Upper lobe of left lung (tissue), 6 donors: ENCODE data around the gene PPM1F. TPM values are rescaled to one million over a fixed set of nuclear protein-coding genes. Genes with fewer than 3 reads are reported as not detected.
A peak's percentile ranks its signal among the peaks of the same experiment; 100 is the strongest.

Experiments
- ATAC-seq, 2 donors: fragments of 200-7000 bp; cut with Tn5 transposase; one replicate each; pipeline ENCODE4 v1.9.1; 2022; ENCODE audit warnings: mild to moderate bottlenecking in 2 of 2, moderate library complexity in 2 of 2; ENCODE audit not compliant: low FRiP score in 2 of 2
- DNase-seq, 2 donors: peaks; one replicate each; pipeline ENCODE4 v3.0.0-alpha.2; 2019 to 2020
- H3K27ac ChIP-seq, 4 donors: fragments of 200-600 bp; sonication (generic); one replicate each; pipeline ENCODE4 v1.5.1; 2016 to 2019
- H3K27me3 ChIP-seq, 4 donors: fragments of 200-600 bp; sonication (generic); one replicate each; pipeline ENCODE4 v1.5.1; 2017 to 2019
- H3K36me3 ChIP-seq, 4 donors: fragments of 200-600 bp; sonication (generic); one replicate each; pipeline ENCODE4 v1.5.1; 2016 to 2019
- H3K4me1 ChIP-seq, 4 donors: fragments of 200-600 bp; sonication (generic); one replicate each; pipeline ENCODE4 v1.5.1; 2018 to 2019
- H3K4me3 ChIP-seq, 4 donors: fragments of 200-600 bp; sonication (generic); one replicate each; pipeline ENCODE4 v1.5.1; 2017 to 2019; ENCODE audit warnings: mild to moderate bottlenecking in 2 of 4, moderate library complexity in 1 of 4
- H3K9me3 ChIP-seq, 4 donors: fragments of 200-600 bp; sonication (generic); one replicate each; pipeline ENCODE4 v1.5.1; 2018 to 2019
- EP300 ChIP-seq, 4 donors: sonication (generic); formaldehyde crosslinking; IDR thresholded peaks; one replicate each; pipeline ENCODE4 v1.5.1; 2017; ENCODE audit warnings: antibody characterized with exemption in 4 of 4, control low read depth in 2 of 4
- POLR2A ChIP-seq, 4 donors: fragments of 450-650 bp; IDR thresholded peaks; one replicate each; pipeline ENCODE4 v1.5.1; 2016 to 2017; ENCODE audit warnings: antibody characterized with exemption in 4 of 4, mild to moderate bottlenecking in 2 of 4
- POLR2AphosphoS5 ChIP-seq, 2 donors: sonication (generic); formaldehyde crosslinking; IDR thresholded peaks; one replicate each; pipeline ENCODE4 v1.5.1; 2017; ENCODE audit warnings: antibody characterized with exemption in 2 of 2
- WGBS, 2 donors: methylation state at CpG; one replicate each; pipeline ENCODE4 v1.1.5; 2017 to 2018; 5-methylcytosine and 5-hydroxymethylcytosine counted together
- total RNA-seq, 6 donors: library from RNA; depleted of rRNA in 4 of 6; stranded (reverse); fragments of >200 nt in 4 of 6; gene quantifications; one replicate each; pipeline versions ENCODE4 v1.1.0 to v1.2.1, GENCODE V29; 2016 to 2021
- TF ChIP-seq, protein P1 (sequence below), 6 experiments: fragments of 450-650 bp in 4 of 6; fragments of 200-600 bp in 2 of 6; sonication (generic) in 2 of 6; IDR thresholded peaks; one replicate each; pipeline ENCODE4 v1.5.1; 2016 to 2019; ENCODE audit warnings: antibody characterized with exemption in 6 of 6
- donor health status: DM: no; HTN: no; CAD: no; lungs with moderate emphysema.
- donor health status: DM: no; HTN: yes; CAD: no; lungs with severe emphysema.

PPM1F gene
- total RNA-seq, 6 donors from 2014 or later: 21.0 to 85.3 (median 33.2) TPM

- peaks cover 5 to 51% (median 24%) of the 10 kb centered on the region in 4 donors for H3K36me3 ChIP-seq
- ATAC-seq (peak; percentile 2 to 25), DNase-seq (peak in 1 of 2 donors; percentile 85)
- 45 to 57% methylated on average over 15 of the region's 15 CpGs for whole genome bisulfite sequencing, 2 donors
- peak overlapping the region; percentile 93 to 98 (median 96) for H3K27ac ChIP-seq
- TF ChIP-seq EP300 (IDR thresholded peaks at IDR 0.05) (no peak), POLR2AphosphoS5 (IDR thresholded peaks at IDR 0.05) (peak; percentile 16 to 38)
- TF ChIP-seq, protein P1, sequence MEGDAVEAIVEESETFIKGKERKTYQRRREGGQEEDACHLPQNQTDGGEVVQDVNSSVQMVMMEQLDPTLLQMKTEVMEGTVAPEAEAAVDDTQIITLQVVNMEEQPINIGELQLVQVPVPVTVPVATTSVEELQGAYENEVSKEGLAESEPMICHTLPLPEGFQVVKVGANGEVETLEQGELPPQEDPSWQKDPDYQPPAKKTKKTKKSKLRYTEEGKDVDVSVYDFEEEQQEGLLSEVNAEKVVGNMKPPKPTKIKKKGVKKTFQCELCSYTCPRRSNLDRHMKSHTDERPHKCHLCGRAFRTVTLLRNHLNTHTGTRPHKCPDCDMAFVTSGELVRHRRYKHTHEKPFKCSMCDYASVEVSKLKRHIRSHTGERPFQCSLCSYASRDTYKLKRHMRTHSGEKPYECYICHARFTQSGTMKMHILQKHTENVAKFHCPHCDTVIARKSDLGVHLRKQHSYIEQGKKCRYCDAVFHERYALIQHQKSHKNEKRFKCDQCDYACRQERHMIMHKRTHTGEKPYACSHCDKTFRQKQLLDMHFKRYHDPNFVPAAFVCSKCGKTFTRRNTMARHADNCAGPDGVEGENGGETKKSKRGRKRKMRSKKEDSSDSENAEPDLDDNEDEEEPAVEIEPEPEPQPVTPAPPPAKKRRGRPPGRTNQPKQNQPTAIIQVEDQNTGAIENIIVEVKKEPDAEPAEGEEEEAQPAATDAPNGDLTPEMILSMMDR (IDR thresholded peaks at IDR 0.05): no peak
- H3K4me1 ChIP-seq: peaks cover 51 to 59% (median 56%) of the 10 kb centered on the region in 4 donors
- H3K27me3 ChIP-seq: no peaks in the 10 kb centered on the region
- H3K4me3 ChIP-seq: no peak overlapping the region
- no peaks in the 10 kb centered on the region for H3K9me3 ChIP-seq
These were observed 16.4 kb downstream of the PPM1F start for GRCh38 chr22:21936151-21936775.

DNA sequence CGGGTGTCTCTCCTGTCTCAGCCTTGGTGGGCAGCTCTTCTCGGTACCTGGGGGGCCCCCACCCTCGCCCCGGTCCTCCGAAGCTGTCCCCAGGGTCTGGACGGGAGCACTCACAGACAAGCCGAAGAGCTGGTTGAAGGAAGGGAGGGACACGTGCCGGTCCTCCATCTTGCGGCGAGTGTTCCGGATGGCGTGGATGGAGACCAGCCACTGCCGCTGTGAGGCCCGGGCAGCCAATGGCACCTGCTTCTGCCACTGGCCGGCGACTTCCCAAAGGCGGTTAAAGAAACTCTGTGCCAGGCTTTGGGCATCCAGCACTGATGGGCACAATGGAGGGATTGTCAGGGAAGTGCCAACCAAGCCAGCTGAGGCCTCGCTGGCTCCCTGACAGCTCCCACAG, 18.7 kb downstream of the PPM1F start:
- no peak for DNase-seq
- TF ChIP-seq POLR2AphosphoS5 (IDR thresholded peaks at IDR 0.05): no peak
- no peak for TF ChIP-seq POLR2A (IDR thresholded peaks at IDR 0.05)
- no peak for TF ChIP-seq EP300 (IDR thresholded peaks at IDR 0.05)
- TF ChIP-seq, protein P1 (IDR thresholded peaks at IDR 0.05): no peak
- H3K36me3 ChIP-seq: peaks cover 13 to 68% (median 46%) of the 10 kb centered on the region in 4 donors
- 90 to 99% methylated on average over 14 to 19 of the region's 19 CpGs for WGBS, 2 donors
- no peak overlapping the region for H3K4me3 ChIP-seq
- no peaks in the 10 kb centered on the region for H3K9me3 ChIP-seq
- no peak for ATAC-seq
- no peaks in the 10 kb centered on the region for H3K27me3 ChIP-seq
- H3K27ac ChIP-seq: no peak overlapping the region
- H3K4me1 ChIP-seq: peaks cover 29 to 36% (median 33%) of the 10 kb centered on the region in 4 donors

- DNase-seq (no peak), ATAC-seq (no peak)
- TF ChIP-seq, protein P1 (IDR thresholded peaks at IDR 0.05): no peak
- TF ChIP-seq POLR2A (IDR thresholded peaks at IDR 0.05): no peak
- TF ChIP-seq EP300 (IDR thresholded peaks at IDR 0.05): no peak
- TF ChIP-seq POLR2AphosphoS5 (IDR thresholded peaks at IDR 0.05): no peak
- Histone ChIP-seq H3K4me3 (no peak overlapping the region), H3K27me3 (no peaks in the 10 kb centered on the region), H3K9me3 (no peaks in the 10 kb centered on the region), H3K36me3 (peaks cover 13 to 73% (median 49%) of the 10 kb centered on the region in 4 donors), H3K4me1 (peaks cover 24 to 31% (median 28%) of the 10 kb centered on the region in 4 donors), H3K27ac (no peak overlapping the region)
- WGBS, 2 donors: 96 to 97% methylated on average over 16 to 23 of the region's 23 CpGs
These were observed 19.2 kb downstream of the PPM1F start for GRCh38 chr22:21933413-21933812.

GRCh38 chr22:21932347-21932746, 20.3 kb downstream of the PPM1F start:
- no peak overlapping the region for H3K4me3 ChIP-seq
- peaks cover 18 to 26% (median 19%) of the 10 kb centered on the region in 4 donors for H3K4me1 ChIP-seq
- TF ChIP-seq, protein P1 (IDR thresholded peaks at IDR 0.05): no peak
- TF ChIP-seq EP300 (IDR thresholded peaks at IDR 0.05) (no peak), POLR2AphosphoS5 (IDR thresholded peaks at IDR 0.05) (no peak), POLR2A (IDR thresholded peaks at IDR 0.05) (no peak)
- H3K36me3 ChIP-seq: peaks cover 13 to 81% (median 52%) of the 10 kb centered on the region in 4 donors
- DNase-seq (no peak), ATAC-seq (no peak)
- H3K27me3 ChIP-seq: no peaks in the 10 kb centered on the region
- 93 to 96% methylated on average over 3 of the region's 3 CpGs for WGBS, 2 donors
- no peaks in the 10 kb centered on the region for H3K9me3 ChIP-seq
- no peak overlapping the region for H3K27ac ChIP-seq

- Histone ChIP-seq H3K4me1 (peaks cover 6 to 13% (median 7%) of the 10 kb centered on the region in 4 donors), H3K4me3 (no peak overlapping the region), H3K36me3 (peaks cover 13 to 94% (median 61%) of the 10 kb centered on the region in 4 donors), H3K27ac (no peak overlapping the region), H3K27me3 (no peaks in the 10 kb centered on the region), H3K9me3 (no peaks in the 10 kb centered on the region)
- DNase-seq: no peak
- TF ChIP-seq EP300 (IDR thresholded peaks at IDR 0.05) (no peak), POLR2AphosphoS5 (IDR thresholded peaks at IDR 0.05) (no peak), POLR2A (IDR thresholded peaks at IDR 0.05) (no peak)
- TF ChIP-seq, protein P1 (IDR thresholded peaks at IDR 0.05): no peak
- 96 to 100% methylated on average over 7 to 12 of the region's 12 CpGs for WGBS, 2 donors
- ATAC-seq: no peak
These were observed 21.6 kb downstream of the PPM1F start for GRCh38 chr22:21931056-21931455.
